HCT116 (cell line): ENCODE results near the gene EZH2. TPM values are rescaled to one million over a fixed set of nuclear protein-coding genes. Genes with fewer than 3 reads are reported as not detected.

ENCODE experiments used
- ATAC-seq: fragments of 200-7000 bp; cut with Tn5 transposase; 2 replicates; pipeline ENCODE4 v1.9.1; 2020; ENCODE audit warnings: mild to moderate bottlenecking, moderate library complexity
- BruUV-seq: library from RNA; stranded (reverse); fragments of 400-500 nt; replicated peaks from 2 replicates; lab custom pipeline; 2021; lab: Mats Ljungman, UMichigan
- CTCF ChIA-PET: fragments of 300-600 bp; sonication (Branson Sonifier 250); formaldehyde crosslinking; loops from one replicate; lab custom pipeline; 2021; ENCODE audit warnings: antibody characterized with exemption; lab: Charles Lee
- POLR2A ChIA-PET: fragments of 300-600, 350-600 bp; sonication (Branson Sonifier 250); formaldehyde crosslinking; loops from one replicate; lab custom pipeline; 2021; ENCODE audit warnings: antibody characterized with exemption; lab: Charles Lee
- RAD21 ChIA-PET, 2 experiments: fragments of 300-600 bp; sonication (Branson Sonifier 250); formaldehyde crosslinking; loops; one replicate each; lab custom pipeline; 2023; ENCODE audit warnings: low total read pairs in 2 of 2; ENCODE audit not compliant: uncharacterized antibody in 2 of 2, unreplicated experiment in 2 of 2, low non-redundant PET in 1 of 2; lab: Charles Lee
- DNase-seq: peaks from one replicate; pipeline ENCODE4 v3.0.0-alpha.2; 2010; ENCODE audit warnings: low read depth, low spot score
- H2AFZ ChIP-seq: fragments of 200-600 bp; shearing (Covaris generic), sonication (generic); 2 replicates; pipeline ENCODE4 v1.6.1; 2017; ENCODE audit warnings: low read depth, mixed run types, mixed read lengths, antibody characterized with exemption, low read length; ENCODE audit not compliant: poor library complexity, severe bottlenecking
- H3K27ac ChIP-seq: 2 replicates; pipeline ENCODE4 v1.5.1; 2012; ENCODE audit warnings: low read depth, low read length
- H3K27me3 ChIP-seq: fragments of 200-600 bp; sonication (generic); 2 replicates; pipeline ENCODE4 v1.6.1; 2016; ENCODE audit warnings: mixed run types, low read length, mixed read lengths; ENCODE audit not compliant: insufficient read depth
- H3K36me3 ChIP-seq, 2 experiments: fragments of 200-500 bp in 1 of 2; fragments of 200-600 bp in 1 of 2; sonication (Bioruptor generic) in 1 of 2; sonication (generic) in 1 of 2; 2 replicates each; pipeline versions ENCODE4 v1.5.1 to v1.6.1; 2014 to 2016; ENCODE audit warnings: low read length in 2 of 2, inconsistent platforms in 1 of 2, mixed read lengths in 1 of 2, mixed run types in 1 of 2; ENCODE audit not compliant: insufficient read depth in 2 of 2, control insufficient read depth in 1 of 2
- H3K4me1 ChIP-seq, 2 experiments: fragments of 200-600 bp in 1 of 2; sonication (generic) in 1 of 2; 2 replicates each; pipeline versions ENCODE4 v1.5.1 to v1.6.1; 2012 to 2017; ENCODE audit warnings: low read length in 2 of 2, inconsistent platforms in 1 of 2, mild to moderate bottlenecking in 1 of 2, mixed read lengths in 1 of 2, mixed run types in 1 of 2, moderate library complexity in 1 of 2; ENCODE audit not compliant: insufficient read depth in 2 of 2, control insufficient read depth in 1 of 2
- H3K4me2 ChIP-seq: fragments of 200-600 bp; sonication (generic); 2 replicates; pipeline ENCODE4 v1.6.1; 2017; ENCODE audit warnings: mixed run types, low read length, mixed read lengths
- H3K4me3 ChIP-seq, 2 experiments: fragments of 200-600 bp in 1 of 2; sonication (generic) in 1 of 2; replicated peaks in 1 of 2; 2 replicates each; pipeline ENCODE4 v1.5.1; 2011 to 2016; ENCODE audit warnings: low read length in 2 of 2, control low read depth in 1 of 2, low read depth in 1 of 2, mild to moderate bottlenecking in 1 of 2, mixed read lengths in 1 of 2, mixed run types in 1 of 2
- H3K79me2 ChIP-seq: fragments of 200-600 bp; sonication (generic); 2 replicates; pipeline ENCODE4 v1.6.1; 2017; ENCODE audit warnings: mild to moderate bottlenecking, mixed run types, low read length, moderate library complexity, mixed read lengths; ENCODE audit not compliant: insufficient read depth
- H3K9ac ChIP-seq: fragments of 200-600 bp; sonication (generic); 2 replicates; pipeline ENCODE4 v1.6.1; 2016; ENCODE audit warnings: low read length, mixed read lengths
- H3K9me2 ChIP-seq: fragments of 200-600 bp; sonication (generic), shearing (Covaris generic); 2 replicates; pipeline ENCODE4 v1.6.1; 2017; ENCODE audit warnings: mixed run types, mild to moderate bottlenecking, moderate library complexity; ENCODE audit not compliant: insufficient read depth
- H3K9me3 ChIP-seq, 2 experiments: fragments of 200-500 bp in 1 of 2; fragments of 200-600 bp in 1 of 2; sonication (Bioruptor generic) in 1 of 2; sonication (generic) in 1 of 2; 2 replicates each; pipeline ENCODE4 v1.6.1; 2014 to 2017; ENCODE audit warnings: low read length in 2 of 2, mixed read lengths in 2 of 2, inconsistent platforms in 1 of 2, low read depth in 1 of 2, mild to moderate bottlenecking in 1 of 2, mixed run types in 1 of 2, moderate library complexity in 1 of 2; ENCODE audit not compliant: control insufficient read depth in 1 of 2, insufficient read depth in 1 of 2
- H4K20me1 ChIP-seq: fragments of 200-600 bp; sonication (generic), shearing (Covaris generic); 2 replicates; pipeline ENCODE4 v1.6.1; 2017; ENCODE audit warnings: mixed run types, mild to moderate bottlenecking, moderate library complexity; ENCODE audit not compliant: insufficient read depth
- CBX3 ChIP-seq: IDR thresholded peaks from 2 replicates; pipeline ENCODE4 v1.6.1; 2012; ENCODE audit warnings: low read depth
- EGR1 ChIP-seq: IDR thresholded peaks from 2 replicates; pipeline ENCODE4 v1.6.1; 2012; ENCODE audit warnings: low read depth
- ELF1 ChIP-seq: IDR thresholded peaks from 2 replicates; pipeline ENCODE4 v1.6.1; 2012; ENCODE audit warnings: low read depth, borderline replicate concordance
- EZH2 ChIP-seq: fragments of 200-600 bp; sonication (generic); IDR thresholded peaks from 2 replicates; pipeline ENCODE4 v1.6.1; 2017; ENCODE audit warnings: antibody characterized with exemption, mixed run types
- EZH2phosphoT487 ChIP-seq: fragments of 200-600 bp; IDR thresholded peaks from 2 replicates; pipeline ENCODE4 v1.6.1; 2018; ENCODE audit warnings: antibody characterized with exemption, borderline replicate concordance
- FOSL1 ChIP-seq: IDR thresholded peaks from 2 replicates; pipeline ENCODE4 v1.6.1; 2012; ENCODE audit warnings: low read depth
- MAX ChIP-seq: IDR thresholded peaks from 2 replicates; pipeline ENCODE4 v1.6.1; 2012
- POLR2A ChIP-seq: IDR thresholded peaks from 2 replicates; pipeline ENCODE4 v1.7.0; 2011; ENCODE audit warnings: borderline replicate concordance; ENCODE audit not compliant: insufficient read depth, insufficient read length; ENCODE audit errors: extremely low read depth
- POLR2AphosphoS5 ChIP-seq: IDR thresholded peaks from 2 replicates; pipeline ENCODE4 v1.6.1; 2011; ENCODE audit warnings: mild to moderate bottlenecking, low read depth, low read length, moderate library complexity
- RAD21 ChIP-seq: IDR thresholded peaks from 2 replicates; pipeline ENCODE4 v1.6.1; 2012; ENCODE audit warnings: low read depth, mild to moderate bottlenecking
- SIN3A ChIP-seq: IDR thresholded peaks from 2 replicates; pipeline ENCODE4 v1.6.1; 2012; ENCODE audit warnings: low read depth
- SP1 ChIP-seq: IDR thresholded peaks from 2 replicates; pipeline ENCODE4 v1.6.1; 2012; ENCODE audit warnings: low read depth
- SRF ChIP-seq: IDR thresholded peaks from 2 replicates; pipeline ENCODE4 v1.6.1; 2012; ENCODE audit warnings: low read depth
- TCF7L2 ChIP-seq: IDR thresholded peaks from 2 replicates; pipeline ENCODE4 v1.7.0; 2011; ENCODE audit warnings: borderline replicate concordance, inconsistent platforms; ENCODE audit not compliant: insufficient read depth, insufficient read length; ENCODE audit errors: extremely low read depth
- ZBTB33 ChIP-seq: IDR thresholded peaks from 2 replicates; pipeline ENCODE4 v1.6.1; 2011; ENCODE audit warnings: mild to moderate bottlenecking, low read length, moderate library complexity; ENCODE audit not compliant: insufficient replicate concordance; ENCODE audit errors: extremely low read depth
- intact Hi-C: fragments of 100-400 bp; cut with micrococcal nuclease; formaldehyde crosslinking; loops from 2 replicates; pipeline ENCODE4 v1.10.0; 2022
- total RNA-seq: library from RNA; stranded (reverse); gene quantifications from one replicate; pipeline ENCODE4 v1.2.1, GENCODE V29; 2021; ENCODE audit not compliant: unreplicated experiment
- TF ChIP-seq, protein P1 (sequence below): IDR thresholded peaks from 2 replicates; pipeline ENCODE4 v1.6.1; 2012

EZH2 gene
- total RNA-seq, 1 experiment from 2014 or later: 55.2 TPM

- DNase-seq (no peak), ATAC-seq (no peak)
- H3K36me3 ChIP-seq: no peaks in the 10 kb centered on the region
- ChIA-PET POLR2A (no interaction called here), CTCF (no interaction called here), RAD21 (no interaction called here)
- no peaks in the 10 kb centered on the region for H3K9me3 ChIP-seq
- no peaks in the 10 kb centered on the region for H3K79me2 ChIP-seq
- no TSS peak for BruUV-seq
- no peak overlapping the region for H3K27ac ChIP-seq
- H4K20me1 ChIP-seq: no peaks in the 10 kb centered on the region
- no peak overlapping the region for H2AFZ ChIP-seq
- no peak for TF ChIP-seq RAD21
- no peak for TF ChIP-seq POLR2AphosphoS5
- no peak for TF ChIP-seq SP1
- TF ChIP-seq EGR1: no peak
- TF ChIP-seq CBX3: no peak
- no peak for TF ChIP-seq EZH2phosphoT487
- TF ChIP-seq TCF7L2: no peak
- TF ChIP-seq MAX: no peak
- TF ChIP-seq, protein P1, sequence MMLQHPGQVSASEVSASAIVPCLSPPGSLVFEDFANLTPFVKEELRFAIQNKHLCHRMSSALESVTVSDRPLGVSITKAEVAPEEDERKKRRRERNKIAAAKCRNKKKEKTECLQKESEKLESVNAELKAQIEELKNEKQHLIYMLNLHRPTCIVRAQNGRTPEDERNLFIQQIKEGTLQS: no peak
- H3K9ac ChIP-seq: no peak overlapping the region
- no peaks in the 10 kb centered on the region; a peak in 1 of 4 replicates for H3K4me1 ChIP-seq
- no peak overlapping the region for H3K4me2 ChIP-seq
- H3K9me2 ChIP-seq: no peaks in the 10 kb centered on the region
- H3K4me3 ChIP-seq: no peak overlapping the region
- intact Hi-C loops: no loop called here
- no peaks in the 10 kb centered on the region for H3K27me3 ChIP-seq
Measured at GRCh38 chr7:148894591-148894990, 10.5 kb upstream of the EZH2 start.

DNA sequence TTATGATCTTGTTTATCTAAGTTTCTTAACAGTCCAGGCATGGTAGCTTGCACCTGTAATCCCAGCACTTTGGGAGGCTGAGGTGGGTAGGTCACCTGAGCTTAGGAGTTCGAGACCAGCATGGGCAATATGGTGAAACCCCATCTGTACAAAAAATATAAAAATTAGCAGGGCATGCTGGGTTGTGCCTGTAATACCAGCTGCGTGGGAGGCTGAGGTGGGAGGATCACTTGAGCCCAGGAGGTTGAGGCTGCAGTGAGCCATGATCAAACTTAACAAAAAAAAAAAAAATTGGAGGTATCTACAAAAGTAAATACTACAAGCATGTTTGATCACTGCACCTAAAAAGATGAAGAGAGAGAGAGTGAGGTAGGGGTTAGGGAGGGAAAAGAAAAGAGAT is 9.0 kb upstream of the EZH2 start:
- Histone ChIP-seq H4K20me1 (no peaks in the 10 kb centered on the region), H3K79me2 (no peaks in the 10 kb centered on the region), H3K9ac (no peak overlapping the region), H3K27ac (no peak overlapping the region), H3K4me2 (no peak overlapping the region), H3K4me3 (no peak overlapping the region), H3K27me3 (no peaks in the 10 kb centered on the region), H3K36me3 (no peaks in the 10 kb centered on the region), H3K9me3 (no peaks in the 10 kb centered on the region), H2AFZ (no peak overlapping the region), H3K4me1 (no peaks in the 10 kb centered on the region; a peak in 1 of 4 replicates), H3K9me2 (no peaks in the 10 kb centered on the region)
- ATAC-seq: no peak
- no peak for DNase-seq
- no peak for TF ChIP-seq ZBTB33
- no peak for TF ChIP-seq CBX3
- no peak for TF ChIP-seq POLR2A
- TF ChIP-seq ELF1: no peak
- no peak for TF ChIP-seq EZH2
- no peak for TF ChIP-seq SIN3A
- no peak for TF ChIP-seq FOSL1
- TF ChIP-seq SRF: no peak
- no peak for TF ChIP-seq SP1
- no peak for TF ChIP-seq POLR2AphosphoS5
- CTCF ChIA-PET: no interaction called here
- POLR2A ChIA-PET: interaction anchor here (0.8 kb wide), 1 partner anchor 69 kb away, joined by 3 read pairs; no protein-coding TSS in a partner anchor
- RAD21 ChIA-PET: no interaction called here
- intact Hi-C loops: no loop called here
- no TSS peak for BruUV-seq
